Colonic mucosa (tissue), 4 donors: ENCODE data around the gene EPHB1. TPM values are rescaled to one million over a fixed set of nuclear protein-coding genes. Genes with fewer than 3 reads are reported as not detected.

Experiments used
- DNase-seq: peaks from one replicate; pipeline ENCODE4 v3.0.0-alpha.2; 2020
- H3K27ac ChIP-seq: fragments of 200-600 bp; one replicate; pipeline ENCODE4 v1.8.0; 2021
- H3K27me3 ChIP-seq: fragments of 200-600 bp; one replicate; pipeline ENCODE4 v1.8.0; 2021
- H3K36me3 ChIP-seq: fragments of 200-600 bp; one replicate; pipeline ENCODE4 v1.8.0; 2021
- H3K4me1 ChIP-seq: fragments of 200-600 bp; one replicate; pipeline ENCODE4 v1.8.0; 2021; ENCODE audit warnings: mild to moderate bottlenecking
- H3K4me3 ChIP-seq: fragments of 200-600 bp; one replicate; pipeline ENCODE4 v1.8.0; 2021
- H3K9ac ChIP-seq, 2 donors: one replicate each; pipeline ENCODE4 v1.7.0; 2013; ENCODE audit warnings: control low read depth in 2 of 2, low read depth in 2 of 2, low read length in 2 of 2
- H3K9me3 ChIP-seq: fragments of 200-600 bp; one replicate; pipeline ENCODE4 v1.8.0; 2021
- intact Hi-C: fragments of 100-400 bp; cut with DNase I; formaldehyde crosslinking; loops from one replicate; pipeline ENCODE4 v1.14.1; 2022
- total RNA-seq, 2 donors: library from RNA; stranded (reverse); fragmentation: NEBNext Ultra II Directional in 1 of 2; extraction: Animal tissue kit (Norgen Biotek cat#: 25700) in 1 of 2; gene quantifications; one replicate each; pipeline ENCODE4 v1.2.1, GENCODE V29; 2021
- TF ChIP-seq, protein P1 (sequence below): fragments of 200-600 bp; IDR thresholded peaks from one replicate; pipeline ENCODE4 v1.8.0; 2022; ENCODE audit warnings: antibody characterized with exemption, mild to moderate bottlenecking
- donor health status: healthy.
- donor health status: DM: no; HTN: no; CAD: no.
- donor health status: DM: no; HTN: no; CAD: no.

The EPHB1 gene
- total RNA-seq, 2 donors from 2014 or later: 0.40 to 0.74 TPM

DNA sequence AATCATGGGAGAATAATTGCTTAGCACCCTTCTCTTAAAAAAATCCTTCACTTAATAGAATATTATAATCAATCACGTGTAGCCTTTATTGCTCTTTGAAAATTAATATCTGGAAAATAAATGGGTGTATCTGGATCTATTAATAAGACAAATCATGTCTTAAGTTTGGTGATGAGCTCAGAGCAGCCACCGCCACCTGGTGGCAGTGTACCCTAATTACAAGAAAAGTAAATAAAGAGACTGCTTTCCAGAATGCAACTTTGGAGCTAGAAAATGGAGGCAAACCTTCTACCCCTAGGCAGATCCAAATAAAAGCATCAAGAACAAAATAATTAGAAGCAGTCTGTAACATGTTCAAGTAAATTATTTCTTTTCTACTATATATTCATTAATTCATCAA, 43.5 kb downstream of the EPHB1 start:
- TF ChIP-seq, protein P1, sequence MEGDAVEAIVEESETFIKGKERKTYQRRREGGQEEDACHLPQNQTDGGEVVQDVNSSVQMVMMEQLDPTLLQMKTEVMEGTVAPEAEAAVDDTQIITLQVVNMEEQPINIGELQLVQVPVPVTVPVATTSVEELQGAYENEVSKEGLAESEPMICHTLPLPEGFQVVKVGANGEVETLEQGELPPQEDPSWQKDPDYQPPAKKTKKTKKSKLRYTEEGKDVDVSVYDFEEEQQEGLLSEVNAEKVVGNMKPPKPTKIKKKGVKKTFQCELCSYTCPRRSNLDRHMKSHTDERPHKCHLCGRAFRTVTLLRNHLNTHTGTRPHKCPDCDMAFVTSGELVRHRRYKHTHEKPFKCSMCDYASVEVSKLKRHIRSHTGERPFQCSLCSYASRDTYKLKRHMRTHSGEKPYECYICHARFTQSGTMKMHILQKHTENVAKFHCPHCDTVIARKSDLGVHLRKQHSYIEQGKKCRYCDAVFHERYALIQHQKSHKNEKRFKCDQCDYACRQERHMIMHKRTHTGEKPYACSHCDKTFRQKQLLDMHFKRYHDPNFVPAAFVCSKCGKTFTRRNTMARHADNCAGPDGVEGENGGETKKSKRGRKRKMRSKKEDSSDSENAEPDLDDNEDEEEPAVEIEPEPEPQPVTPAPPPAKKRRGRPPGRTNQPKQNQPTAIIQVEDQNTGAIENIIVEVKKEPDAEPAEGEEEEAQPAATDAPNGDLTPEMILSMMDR: peak; percentile 19
- intact Hi-C loops: no loop called here
- Histone ChIP-seq H3K27me3 (no peaks in the 10 kb centered on the region), H3K36me3 (no peaks in the 10 kb centered on the region), H3K4me3 (no peak overlapping the region), H3K4me1 (no peaks in the 10 kb centered on the region), H3K9ac (no peak overlapping the region), H3K27ac (no peak overlapping the region), H3K9me3 (no peaks in the 10 kb centered on the region)
- DNase-seq: no peak

DNA sequence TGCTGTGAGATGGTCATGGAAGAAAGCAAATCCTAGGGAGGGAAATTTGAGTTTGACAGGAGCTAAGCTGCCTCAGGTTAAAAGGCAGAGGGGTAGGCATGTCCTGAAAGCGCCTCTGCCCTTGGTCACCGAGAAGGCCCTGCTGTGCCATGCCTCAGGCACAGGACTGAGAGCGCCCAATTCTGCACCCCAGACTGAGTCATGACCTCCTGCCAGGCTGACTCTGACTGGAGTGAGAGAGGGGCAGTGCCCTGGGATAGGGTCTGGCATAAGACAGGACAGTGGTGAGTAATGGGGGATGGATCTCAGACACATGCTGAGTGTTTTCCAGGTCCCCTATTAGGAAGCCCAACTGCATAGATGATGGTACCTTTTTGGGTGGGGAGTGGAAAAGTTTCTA, 44.4 kb downstream of the EPHB1 start:
- Histone ChIP-seq H3K36me3 (no peaks in the 10 kb centered on the region), H3K27ac (no peak overlapping the region), H3K9ac (no peak overlapping the region), H3K27me3 (no peaks in the 10 kb centered on the region), H3K4me1 (no peaks in the 10 kb centered on the region), H3K9me3 (no peaks in the 10 kb centered on the region), H3K4me3 (no peak overlapping the region)
- intact Hi-C loops: no loop called here
- DNase-seq: no peak
- TF ChIP-seq, protein P1: no peak

- no peaks in the 10 kb centered on the region for H3K36me3 ChIP-seq
- DNase-seq: no peak
- intact Hi-C loops: no loop called here
- no peaks in the 10 kb centered on the region for H3K4me1 ChIP-seq
- H3K27me3 ChIP-seq: no peaks in the 10 kb centered on the region
- H3K9me3 ChIP-seq: no peaks in the 10 kb centered on the region
- no peak overlapping the region for H3K27ac ChIP-seq
- H3K4me3 ChIP-seq: no peak overlapping the region
- TF ChIP-seq, protein P1: no peak
- H3K9ac ChIP-seq: no peak overlapping the region
These were observed 44.9 kb downstream of the EPHB1 start for GRCh38 chr3:134839990-134840389.

DNA sequence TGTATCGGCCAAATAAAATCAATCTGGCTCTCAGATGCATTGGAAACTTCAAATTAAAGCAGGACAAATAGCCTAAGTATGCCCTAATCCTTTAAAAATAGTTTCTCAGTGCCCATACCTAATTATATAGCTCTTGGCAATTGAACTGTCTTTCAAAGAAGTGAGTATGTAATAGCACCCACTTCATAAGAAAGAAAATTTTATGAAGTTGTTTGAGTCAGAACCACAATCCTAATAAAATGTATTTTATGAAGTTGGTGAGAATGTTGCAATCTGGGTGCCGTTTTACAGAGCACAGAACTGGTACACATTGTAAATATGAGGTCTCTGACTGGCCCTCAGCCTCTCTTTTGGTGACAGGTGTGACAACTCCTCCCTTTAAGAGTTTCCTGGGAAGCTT, 45.4 kb downstream of the EPHB1 start:
- Histone ChIP-seq H3K4me1 (no peaks in the 10 kb centered on the region), H3K36me3 (no peaks in the 10 kb centered on the region), H3K27me3 (no peaks in the 10 kb centered on the region), H3K4me3 (no peak overlapping the region), H3K27ac (no peak overlapping the region), H3K9ac (no peak overlapping the region), H3K9me3 (no peaks in the 10 kb centered on the region)
- DNase-seq: peak; percentile 33
- TF ChIP-seq, protein P1: no peak
- intact Hi-C loops: no loop called here

GRCh38 chr3:134846084-134846483, 51.0 kb downstream of the EPHB1 start:
- no peak for DNase-seq

More at GRCh38 chr3:134846084-134846483, 51.0 kb downstream of the EPHB1 start:
- H3K4me1 ChIP-seq: no peaks in the 10 kb centered on the region
- no peak overlapping the region for H3K27ac ChIP-seq
- H3K4me3 ChIP-seq: no peak overlapping the region
- TF ChIP-seq, protein P1: no peak
- H3K36me3 ChIP-seq: no peaks in the 10 kb centered on the region
- no peaks in the 10 kb centered on the region for H3K27me3 ChIP-seq
- no peaks in the 10 kb centered on the region for H3K9me3 ChIP-seq
- H3K9ac ChIP-seq: no peak overlapping the region
- intact Hi-C loops: no loop called here
